HG02623 (cell line): ENCODE data around the gene DICER1.
"Not testable (repeated sequence)": the region's sequence is repeated elsewhere in the genome, so short reads cannot be mapped to it uniquely, and the experiment has no call there.

ENCODE experiments used
- ATAC-seq: cut with Tn5 transposase; IDR thresholded peaks from one replicate; pipeline ENCODE4 v1.9.1; 2021; ENCODE audit warnings: moderate library complexity; ENCODE audit not compliant: unreplicated experiment

The DICER1 gene, protein sequence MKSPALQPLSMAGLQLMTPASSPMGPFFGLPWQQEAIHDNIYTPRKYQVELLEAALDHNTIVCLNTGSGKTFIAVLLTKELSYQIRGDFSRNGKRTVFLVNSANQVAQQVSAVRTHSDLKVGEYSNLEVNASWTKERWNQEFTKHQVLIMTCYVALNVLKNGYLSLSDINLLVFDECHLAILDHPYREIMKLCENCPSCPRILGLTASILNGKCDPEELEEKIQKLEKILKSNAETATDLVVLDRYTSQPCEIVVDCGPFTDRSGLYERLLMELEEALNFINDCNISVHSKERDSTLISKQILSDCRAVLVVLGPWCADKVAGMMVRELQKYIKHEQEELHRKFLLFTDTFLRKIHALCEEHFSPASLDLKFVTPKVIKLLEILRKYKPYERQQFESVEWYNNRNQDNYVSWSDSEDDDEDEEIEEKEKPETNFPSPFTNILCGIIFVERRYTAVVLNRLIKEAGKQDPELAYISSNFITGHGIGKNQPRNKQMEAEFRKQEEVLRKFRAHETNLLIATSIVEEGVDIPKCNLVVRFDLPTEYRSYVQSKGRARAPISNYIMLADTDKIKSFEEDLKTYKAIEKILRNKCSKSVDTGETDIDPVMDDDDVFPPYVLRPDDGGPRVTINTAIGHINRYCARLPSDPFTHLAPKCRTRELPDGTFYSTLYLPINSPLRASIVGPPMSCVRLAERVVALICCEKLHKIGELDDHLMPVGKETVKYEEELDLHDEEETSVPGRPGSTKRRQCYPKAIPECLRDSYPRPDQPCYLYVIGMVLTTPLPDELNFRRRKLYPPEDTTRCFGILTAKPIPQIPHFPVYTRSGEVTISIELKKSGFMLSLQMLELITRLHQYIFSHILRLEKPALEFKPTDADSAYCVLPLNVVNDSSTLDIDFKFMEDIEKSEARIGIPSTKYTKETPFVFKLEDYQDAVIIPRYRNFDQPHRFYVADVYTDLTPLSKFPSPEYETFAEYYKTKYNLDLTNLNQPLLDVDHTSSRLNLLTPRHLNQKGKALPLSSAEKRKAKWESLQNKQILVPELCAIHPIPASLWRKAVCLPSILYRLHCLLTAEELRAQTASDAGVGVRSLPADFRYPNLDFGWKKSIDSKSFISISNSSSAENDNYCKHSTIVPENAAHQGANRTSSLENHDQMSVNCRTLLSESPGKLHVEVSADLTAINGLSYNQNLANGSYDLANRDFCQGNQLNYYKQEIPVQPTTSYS (N-terminal part only)

DNA sequence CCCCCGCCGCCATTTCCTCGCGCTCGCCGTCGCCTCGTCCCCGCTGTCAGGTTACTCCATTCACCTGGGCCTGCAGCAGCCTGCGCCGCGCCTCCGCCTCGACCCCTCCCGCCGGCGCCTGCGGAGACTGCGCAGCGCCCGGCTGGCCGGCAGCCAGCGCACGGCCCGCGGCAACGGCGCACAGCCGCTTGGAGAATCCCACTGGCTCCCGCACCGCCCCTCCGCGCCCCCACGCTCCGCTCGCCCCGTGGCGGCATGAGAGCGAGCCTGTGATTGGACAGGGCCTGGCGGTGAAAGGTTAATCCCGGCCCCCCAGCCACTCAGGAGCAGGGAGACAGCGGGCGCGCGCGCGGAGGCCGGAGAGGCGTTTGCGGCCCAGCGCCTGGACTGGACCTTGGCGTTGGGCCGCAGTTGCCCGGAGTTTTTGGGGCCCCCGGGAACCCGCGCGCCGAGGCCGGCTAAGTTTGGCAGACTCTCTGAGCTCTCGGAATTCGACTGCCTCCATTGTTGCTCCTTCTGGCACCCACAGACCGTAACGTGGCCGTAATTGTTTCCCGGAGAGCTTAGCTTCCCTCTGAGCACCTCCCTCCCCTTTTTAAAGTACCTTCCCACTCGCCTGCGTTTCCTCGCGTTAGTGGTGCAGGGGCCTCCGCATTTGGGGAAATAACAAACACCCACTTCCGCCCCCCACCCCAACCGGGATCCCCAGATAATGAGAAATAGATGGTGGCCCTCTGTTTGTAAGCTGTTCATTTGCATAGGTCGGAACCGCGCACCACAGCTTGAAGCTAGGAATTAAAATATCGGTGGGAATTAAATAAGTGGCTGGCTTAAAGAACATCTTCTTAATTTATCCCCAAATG, at the start of gene DICER1:
Gene DICER1, minus strand, starts transcription at position 203 of the 863 bp plus-strand sequence. CDS start 24,071 bp downstream, outside the sequence.
- peak; percentile 69 for ATAC-seq

DNA sequence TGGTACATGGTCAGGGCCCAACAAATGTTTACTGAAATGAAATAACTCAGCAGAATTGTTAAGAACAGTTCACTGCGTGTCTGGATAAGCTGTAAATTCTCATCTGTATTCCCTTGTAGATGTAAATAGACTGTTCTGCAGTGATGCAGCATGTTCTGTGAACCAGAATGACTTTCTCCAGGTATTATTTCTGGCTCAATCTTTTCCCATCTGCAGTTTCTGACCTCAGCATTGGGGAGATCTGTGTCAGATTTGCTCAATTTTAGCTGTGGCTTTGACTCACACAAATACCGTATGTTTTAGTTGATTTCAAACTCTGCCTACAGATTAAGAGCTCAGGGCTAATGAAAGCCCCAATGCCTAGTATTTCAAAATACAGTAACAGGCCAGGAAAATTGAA, 49.2 kb upstream of the DICER1 start:
- no peak for ATAC-seq

DNA sequence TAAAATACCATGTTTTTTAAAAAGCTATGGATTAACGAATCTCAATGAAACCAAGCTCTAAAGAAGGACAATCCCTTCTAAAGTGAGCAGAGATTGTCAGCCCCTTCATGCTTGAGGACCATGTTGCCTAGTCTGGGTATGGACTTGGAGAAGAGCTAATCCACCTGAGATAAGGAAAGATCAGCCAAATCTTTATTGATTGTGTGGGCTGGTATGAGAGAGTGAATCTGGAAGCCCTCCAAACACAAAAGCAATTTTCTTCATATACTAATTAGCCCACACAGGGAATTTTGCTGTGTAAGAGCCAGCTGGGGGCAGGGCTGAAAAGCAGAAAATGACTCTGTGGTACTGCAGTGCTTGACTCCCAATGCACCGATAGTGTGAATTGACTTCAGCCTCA, 47.4 kb upstream of the DICER1 start:
- ATAC-seq, result no peak

DNA sequence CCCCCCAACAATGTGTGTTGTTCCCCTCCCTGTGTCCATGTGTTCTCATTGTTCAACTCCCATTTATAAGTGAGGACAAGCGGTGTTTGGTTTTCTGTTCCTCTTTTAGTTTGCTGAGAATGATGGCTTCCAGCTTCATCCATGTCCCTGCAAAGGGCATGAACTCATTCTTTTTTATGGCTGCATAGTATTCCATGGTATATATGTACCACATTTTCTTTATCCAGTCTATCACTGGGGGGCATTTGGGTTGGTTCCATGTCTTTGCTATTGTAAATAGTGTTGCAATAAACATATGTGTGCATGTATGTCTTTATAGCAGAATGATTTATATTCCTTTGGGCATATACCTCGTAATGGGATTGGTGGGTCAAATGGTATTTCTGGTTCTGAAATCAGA, 44.4 kb upstream of the DICER1 start:
- ATAC-seq, result not testable (repeated sequence)

DNA sequence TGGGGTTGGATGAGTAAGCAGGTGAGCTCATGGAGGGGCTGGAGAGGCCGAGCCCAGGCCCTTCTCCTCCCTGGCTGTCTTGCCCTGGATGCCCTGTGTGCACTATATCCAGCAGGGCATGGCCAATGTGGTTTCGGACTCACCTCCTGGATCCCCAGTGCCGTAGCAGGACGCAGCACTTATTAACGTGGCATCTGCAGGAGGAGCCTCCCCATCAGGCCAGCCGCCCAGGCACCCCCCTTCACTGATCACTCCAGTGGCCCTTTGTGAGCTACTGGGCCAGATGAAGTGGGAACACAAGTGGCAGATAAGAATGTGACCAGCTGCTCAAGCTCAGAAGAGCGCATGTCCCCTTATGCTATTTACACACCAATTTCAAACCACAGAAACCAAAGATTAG, 43.1 kb upstream of the DICER1 start:
- no peak for ATAC-seq

DNA sequence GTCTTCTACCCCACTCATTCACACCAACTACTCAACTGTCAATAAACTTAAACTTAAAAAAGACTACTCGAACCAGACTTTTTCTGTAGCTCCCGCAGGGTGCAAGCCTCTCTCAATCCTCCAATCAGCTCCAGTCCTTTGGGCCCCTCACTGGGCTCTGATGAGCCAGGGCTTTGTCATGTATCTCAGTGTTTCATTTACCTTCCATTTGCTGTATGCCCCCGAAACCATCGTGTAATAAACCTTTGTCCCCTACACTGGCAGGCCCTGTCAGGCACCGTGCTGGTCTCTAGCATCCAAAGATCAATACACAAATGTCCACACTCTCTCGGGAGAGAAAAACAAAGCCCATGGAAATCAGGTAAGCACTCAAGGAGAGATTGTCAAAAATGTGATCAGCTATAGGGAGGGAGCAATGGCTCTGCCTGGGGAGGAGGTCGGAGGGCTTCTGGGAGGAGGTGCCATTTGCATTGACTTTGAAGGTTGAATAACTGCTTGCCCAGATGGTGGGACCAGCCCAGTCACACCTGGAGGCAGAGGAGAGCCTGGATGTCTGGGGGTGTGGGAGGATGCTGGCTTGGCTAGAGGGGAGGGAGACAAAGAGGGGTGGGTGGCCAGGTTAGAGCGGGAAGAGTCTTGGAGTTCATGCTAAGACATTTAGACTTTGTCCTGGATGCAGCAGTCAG, 42.1 kb upstream of the DICER1 start:
- no peak for ATAC-seq

DNA sequence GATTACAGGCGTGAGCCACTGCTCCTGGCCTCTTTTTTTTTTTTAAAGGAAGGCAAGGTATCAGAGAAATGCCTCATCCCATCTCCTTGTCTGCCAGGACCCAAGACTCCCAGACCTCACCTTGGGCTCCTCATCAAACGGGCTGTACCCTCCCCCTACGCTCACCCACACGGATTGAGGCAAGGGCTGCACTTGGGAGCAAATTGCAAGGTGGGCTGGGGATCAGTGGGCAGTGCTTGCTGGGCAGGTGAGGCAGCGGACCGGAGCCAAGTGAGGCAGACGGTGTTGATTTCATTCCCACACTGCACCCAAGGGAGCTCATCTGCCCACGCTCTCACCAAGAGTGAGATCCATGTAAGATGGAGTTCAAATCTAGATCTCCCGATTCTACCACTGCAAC, 41.0 kb upstream of the DICER1 start:
- ATAC-seq, result no peak

DNA sequence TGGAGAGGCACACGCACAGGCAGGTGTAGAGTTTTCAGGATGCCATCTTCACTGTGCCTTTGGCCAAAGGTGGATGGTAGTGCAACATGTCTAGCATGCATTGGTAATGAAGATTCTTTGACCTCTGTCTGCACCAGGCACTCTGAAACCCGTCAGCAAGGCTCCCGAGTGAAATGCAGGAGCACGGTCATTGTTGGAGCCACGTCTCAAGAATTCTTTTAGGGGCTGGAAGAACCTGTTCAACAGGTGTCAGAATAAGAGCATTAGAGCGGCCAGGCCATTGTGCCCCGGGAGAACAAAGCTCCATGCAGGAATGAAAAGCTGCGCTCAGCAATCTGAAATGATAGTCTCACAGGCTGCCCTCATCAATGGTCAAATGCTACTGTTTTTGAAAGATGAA, 40.2 kb upstream of the DICER1 start:
- no peak for ATAC-seq

DNA sequence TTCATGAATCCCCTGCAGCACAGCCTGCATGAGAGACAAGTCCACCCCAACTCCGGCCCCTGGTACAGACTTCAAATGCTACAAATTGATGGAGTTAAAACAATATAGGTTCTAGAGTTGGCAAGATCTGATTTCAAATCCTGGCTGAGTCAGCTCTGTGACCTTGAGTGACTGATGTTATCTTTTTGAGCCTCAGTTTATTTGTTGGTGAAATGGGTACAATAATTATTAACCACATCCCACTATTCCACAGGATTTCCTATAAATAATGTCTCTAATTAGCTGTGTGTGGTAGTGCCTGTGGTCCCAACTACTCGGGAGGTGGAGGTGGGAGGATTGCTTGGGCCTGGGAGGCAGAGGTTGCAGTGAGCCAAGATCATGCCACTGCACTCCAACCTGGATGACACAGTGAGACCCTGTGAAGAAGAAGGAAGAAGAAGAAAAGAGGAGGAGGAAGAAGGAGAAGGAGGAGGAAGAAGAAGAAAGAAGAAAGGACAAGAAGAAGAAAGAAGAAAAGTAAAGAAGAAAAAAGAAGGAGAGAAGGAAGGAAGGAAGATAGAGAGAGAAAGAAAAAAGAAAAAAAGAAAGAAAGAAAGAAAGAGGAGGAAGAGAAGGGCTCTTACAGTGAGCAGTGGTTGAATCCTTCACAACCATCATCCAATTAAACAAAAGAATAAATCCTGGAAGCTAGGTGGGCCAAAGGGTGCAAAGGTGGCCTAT, 39.7 kb upstream of the DICER1 start:
- ATAC-seq, result no peak

DNA sequence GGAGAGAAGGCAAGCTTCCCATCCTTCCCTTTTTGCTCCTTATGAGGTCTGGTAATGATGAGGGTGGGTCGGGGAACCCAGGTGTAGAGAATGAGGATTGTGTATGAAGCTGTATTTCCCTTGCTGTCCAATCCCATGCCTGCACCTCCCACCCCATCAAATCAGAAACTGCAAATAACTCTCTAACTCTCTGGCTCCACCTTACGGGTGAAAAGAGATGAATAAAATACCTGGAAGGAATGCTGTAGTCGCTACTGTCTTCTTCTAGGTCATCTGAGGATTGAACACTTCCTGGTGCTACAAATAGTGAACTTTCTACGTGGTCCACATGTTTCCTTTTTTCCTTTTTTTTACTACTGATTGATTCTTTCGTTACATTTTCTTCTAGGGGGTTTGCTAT, 38.9 kb upstream of the DICER1 start:
- no peak for ATAC-seq

DNA sequence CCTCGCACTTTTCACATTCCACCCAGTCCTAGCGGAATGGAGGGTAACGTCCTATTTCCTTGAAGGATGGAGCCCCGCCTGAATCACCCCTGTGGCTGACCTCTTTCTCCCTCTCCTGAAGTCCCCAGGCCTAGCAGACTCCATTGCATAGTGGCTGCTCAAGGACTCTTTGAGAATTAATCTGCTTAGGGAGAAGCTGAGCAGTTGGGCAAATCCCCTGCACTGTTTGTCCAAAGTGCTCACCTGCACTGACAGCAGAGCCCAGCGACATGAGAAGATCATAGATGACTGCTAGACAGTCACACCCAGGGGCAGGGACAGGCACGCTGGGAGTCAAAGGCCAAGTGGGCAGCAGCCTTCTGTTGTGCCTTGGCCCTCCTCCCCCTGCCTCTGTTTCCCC, 37.7 kb upstream of the DICER1 start:
- ATAC-seq, result no peak

DNA sequence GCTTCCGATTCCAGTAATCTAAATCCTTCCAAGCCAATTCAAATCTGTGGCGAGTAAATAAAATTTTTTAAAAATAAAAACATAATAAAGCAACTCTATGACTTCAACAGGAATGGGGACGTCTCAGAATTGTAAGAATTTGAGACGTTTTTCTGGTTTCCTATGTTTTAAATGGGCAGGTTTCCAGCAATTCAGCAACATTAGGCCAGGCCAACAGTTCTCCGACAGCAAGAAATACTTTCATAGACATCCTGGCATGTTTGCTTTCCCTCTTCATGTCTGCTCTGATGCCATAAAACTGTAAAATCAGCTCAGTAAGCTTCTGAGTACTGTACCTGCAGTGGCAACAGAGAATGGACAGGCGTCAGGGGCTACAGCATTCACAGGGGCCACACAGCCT, 35.8 kb upstream of the DICER1 start:
- ATAC-seq, result no peak

DNA sequence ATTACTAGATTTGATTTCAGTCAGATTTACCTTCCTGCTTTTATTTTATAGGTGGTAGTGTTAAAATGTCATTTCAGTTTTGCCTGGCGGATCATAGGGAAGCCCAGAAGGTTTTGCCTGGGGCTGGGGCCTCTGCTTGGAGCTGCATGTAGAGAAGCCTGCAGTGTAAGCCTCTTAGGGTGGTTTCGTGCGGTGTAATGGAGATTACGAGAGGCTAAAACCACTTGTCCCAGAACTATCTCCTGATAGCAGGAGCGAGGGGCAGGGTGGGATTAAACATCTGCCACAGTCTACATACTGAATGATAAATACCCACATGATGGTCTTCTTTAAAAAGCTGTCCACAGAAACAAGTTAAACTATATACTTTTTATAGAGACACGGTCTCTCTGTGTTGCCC, 35.0 kb upstream of the DICER1 start:
- no peak for ATAC-seq

DNA sequence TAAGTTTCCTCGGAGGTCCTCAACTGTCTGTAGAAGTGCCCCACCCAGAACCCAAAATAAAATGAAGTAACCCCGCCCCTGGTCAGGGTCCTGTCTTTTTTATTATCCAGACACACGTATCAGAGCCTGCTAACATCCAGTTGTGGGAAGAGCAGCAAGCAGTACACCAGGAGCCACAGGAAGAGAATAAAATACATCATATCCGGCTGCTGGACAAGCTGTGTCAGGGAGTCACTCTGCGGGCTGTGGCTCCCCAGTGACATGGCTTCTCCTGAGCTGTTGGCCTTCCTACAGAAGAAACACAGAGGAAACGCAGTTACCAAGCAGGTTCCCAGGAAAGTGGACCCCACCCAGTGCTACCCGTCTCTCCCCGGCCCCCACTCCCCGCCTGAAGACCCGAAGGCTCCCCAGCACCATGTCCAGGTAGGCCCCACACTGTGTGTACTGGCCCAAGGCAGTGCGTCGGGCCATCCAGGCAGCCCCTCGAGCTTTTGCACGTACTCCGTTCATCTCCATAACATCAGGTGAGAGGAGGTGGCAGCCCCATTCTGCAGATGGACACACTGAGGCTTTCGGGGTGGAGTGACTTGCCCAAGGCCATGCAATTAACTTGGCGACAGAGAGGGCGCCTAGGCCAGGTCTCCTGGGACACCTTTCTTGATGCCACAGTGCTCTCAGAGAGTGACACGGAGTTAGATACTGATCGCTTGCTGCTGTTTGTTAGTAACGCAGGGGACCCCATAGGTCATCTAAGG, 34.3 kb upstream of the DICER1 start:
- ATAC-seq, result no peak

DNA sequence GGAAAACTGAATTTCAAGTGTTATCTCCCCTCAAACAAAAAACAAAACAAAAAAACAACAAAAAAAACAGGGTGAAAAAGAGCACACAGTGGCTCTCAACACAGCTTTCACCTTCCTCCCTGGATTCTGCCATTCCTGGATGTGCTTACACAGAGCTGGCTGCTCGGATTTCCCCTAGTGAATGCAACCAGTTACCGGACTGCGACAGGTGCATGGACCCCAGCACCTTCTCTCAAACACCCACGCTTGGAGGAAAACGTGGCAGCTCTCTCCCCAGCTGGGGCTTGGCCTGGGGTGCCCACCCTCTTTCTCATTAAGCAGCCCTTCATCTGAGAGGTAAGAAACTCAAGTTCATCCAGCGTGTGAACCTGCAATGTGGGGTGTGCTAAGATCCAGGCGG, 33.5 kb upstream of the DICER1 start:
- ATAC-seq, result no peak

DNA sequence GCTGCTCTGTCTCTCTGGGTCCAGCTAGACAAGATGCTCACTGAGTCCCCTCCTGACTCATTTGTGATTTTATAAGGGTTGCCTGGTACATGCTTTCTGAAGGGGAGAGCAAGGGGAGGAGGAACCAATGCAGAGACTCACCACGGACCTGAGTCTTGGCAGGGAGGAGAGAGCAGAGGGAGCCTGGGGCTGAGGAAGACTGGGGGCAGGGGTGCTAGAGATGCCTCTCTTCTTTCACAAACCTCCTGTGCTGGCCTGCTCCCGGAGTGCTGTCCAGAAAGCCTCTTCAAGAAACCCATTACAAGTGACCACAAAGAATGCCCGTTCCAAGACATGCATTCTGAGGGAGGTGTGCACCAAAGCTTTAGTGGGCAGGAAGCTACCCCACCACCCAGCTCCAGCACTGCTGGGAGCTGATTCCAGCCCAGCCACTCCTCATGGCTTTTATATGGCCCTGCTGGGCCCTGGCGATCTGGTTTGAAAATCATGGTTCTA, 33.1 kb upstream of the DICER1 start:
- no peak for ATAC-seq

DNA sequence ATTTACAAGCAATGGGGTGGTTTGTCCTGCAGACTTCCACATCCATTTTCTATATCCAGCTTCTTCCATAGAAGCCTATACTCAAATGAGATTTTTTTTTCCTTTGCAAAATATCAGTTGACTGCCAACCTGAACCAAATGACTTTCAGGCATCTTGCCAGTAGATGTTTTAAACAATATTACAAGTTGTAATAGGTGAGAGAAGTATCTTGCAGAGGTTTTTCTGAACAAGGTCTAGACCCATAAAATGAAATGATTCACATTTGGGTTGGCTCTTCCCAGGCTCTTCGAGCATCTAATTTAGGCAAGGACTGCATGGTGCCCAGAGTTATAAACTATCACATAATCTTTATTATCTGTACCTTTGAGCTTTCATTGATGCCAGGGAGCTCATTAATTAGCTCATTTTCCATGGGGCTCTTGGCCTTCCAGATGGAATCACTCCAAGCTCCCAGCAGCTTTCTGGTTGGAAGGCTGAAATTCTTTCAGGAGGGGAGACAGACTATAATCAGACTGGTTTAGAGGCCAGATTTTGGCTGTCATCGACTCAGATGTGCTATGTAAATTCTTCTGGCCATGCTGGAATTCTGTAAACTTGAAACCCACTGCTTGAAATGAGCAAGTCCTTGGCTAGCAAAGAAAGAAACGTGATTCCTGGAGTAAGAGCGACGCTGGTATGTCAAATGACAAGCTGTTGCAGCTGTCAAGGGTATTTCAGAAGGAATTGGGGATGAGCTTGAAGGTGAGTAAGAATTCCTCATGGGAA, 32.2 kb upstream of the DICER1 start:
- no peak for ATAC-seq

DNA sequence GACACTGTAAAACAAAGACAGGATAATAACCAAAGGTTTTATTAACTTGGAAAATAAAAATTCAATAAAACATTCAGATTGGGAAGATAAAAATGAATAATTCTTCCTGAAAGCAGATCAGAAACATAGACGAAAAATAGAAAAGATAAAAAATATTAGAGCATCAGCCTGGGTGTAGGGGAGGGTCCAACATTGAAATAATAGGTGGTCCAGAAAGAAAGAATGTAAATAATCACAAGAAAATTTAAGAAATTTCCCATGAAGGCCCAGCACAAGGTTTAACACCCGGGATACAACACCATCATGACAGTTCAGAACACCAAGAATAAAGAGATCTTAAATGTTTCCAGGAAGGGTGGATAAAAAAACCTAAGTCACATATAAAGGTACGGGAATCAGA, 31.1 kb upstream of the DICER1 start:
- no peak for ATAC-seq
